H9 (cell line): ENCODE results near the gene KRT40. TPM values are rescaled to one million over a fixed set of nuclear protein-coding genes. Genes with fewer than 3 reads are reported as not detected.

Experiments
- DNase-seq: peaks from one replicate; pipeline ENCODE4 v3.0.0-alpha.2; 2017
- H2AFZ ChIP-seq: one replicate; pipeline ENCODE4 v1.6.1; 2013; ENCODE audit warnings: mild to moderate bottlenecking, low read length, control low read depth, moderate library complexity
- H2AK5ac ChIP-seq: 2 replicates; pipeline ENCODE4 v1.6.1; 2013; ENCODE audit warnings: low read length, control low read depth, mixed read lengths; ENCODE audit not compliant: insufficient read length
- H2BK120ac ChIP-seq: one replicate; pipeline ENCODE4 v1.6.1; 2013; ENCODE audit warnings: low read depth, mild to moderate bottlenecking, low read length, control low read depth, inconsistent platforms; ENCODE audit not compliant: poor library complexity, severe bottlenecking
- H2BK12ac ChIP-seq: 2 replicates; pipeline ENCODE4 v1.6.1; 2013; ENCODE audit warnings: low read length, control low read depth, mixed read lengths, low read depth; ENCODE audit not compliant: insufficient read length
- H2BK15ac ChIP-seq: 2 replicates; pipeline ENCODE4 v1.6.1; 2013; ENCODE audit warnings: low read depth, low read length, control low read depth
- H2BK20ac ChIP-seq: one replicate; pipeline ENCODE4 v1.6.1; 2013; ENCODE audit warnings: low read depth, mild to moderate bottlenecking, low read length, control low read depth, inconsistent platforms; ENCODE audit not compliant: poor library complexity, severe bottlenecking
- H2BK5ac ChIP-seq: 2 replicates; pipeline ENCODE4 v1.6.1; 2013; ENCODE audit warnings: low read length, control low read depth, mixed read lengths; ENCODE audit not compliant: insufficient read length
- H3K14ac ChIP-seq: 2 replicates; pipeline ENCODE4 v1.6.1; 2013; ENCODE audit warnings: low read length, control low read depth; ENCODE audit not compliant: insufficient read depth
- H3K18ac ChIP-seq: 2 replicates; pipeline ENCODE4 v1.6.1; 2013; ENCODE audit warnings: low read depth, mild to moderate bottlenecking, mixed read lengths, low read length, control low read depth; ENCODE audit not compliant: insufficient read length
- H3K23ac ChIP-seq: 2 replicates; pipeline ENCODE4 v1.6.1; 2013; ENCODE audit warnings: low read length, control low read depth, mixed read lengths, low read depth; ENCODE audit not compliant: insufficient read length
- H3K23me2 ChIP-seq: 2 replicates; pipeline ENCODE4 v1.6.1; 2013; ENCODE audit warnings: low read depth, mild to moderate bottlenecking, mixed read lengths, low read length, control low read depth; ENCODE audit not compliant: insufficient read length, poor library complexity, severe bottlenecking
- H3K27ac ChIP-seq: 2 replicates; pipeline ENCODE4 v1.5.1; 2013; ENCODE audit warnings: low read length, control low read depth, mixed read lengths, low read depth; ENCODE audit not compliant: insufficient read length
- H3K27me3 ChIP-seq: 2 replicates; pipeline ENCODE4 v1.6.1; 2013; ENCODE audit warnings: low read length, control low read depth, inconsistent platforms; ENCODE audit not compliant: insufficient read depth
- H3K4ac ChIP-seq: 2 replicates; pipeline ENCODE4 v1.6.1; 2013; ENCODE audit warnings: low read depth, mild to moderate bottlenecking, control low read depth, inconsistent platforms, low read length, moderate library complexity
- H3K4me1 ChIP-seq: 2 replicates; pipeline ENCODE4 v1.6.1; 2013; ENCODE audit warnings: low read length, control low read depth, inconsistent platforms; ENCODE audit not compliant: insufficient read depth
- H3K4me2 ChIP-seq: 2 replicates; pipeline ENCODE4 v1.6.1; 2013; ENCODE audit warnings: low read length, control low read depth, mixed read lengths; ENCODE audit not compliant: insufficient read length, insufficient read depth
- H3K56ac ChIP-seq: 2 replicates; pipeline ENCODE4 v1.6.1; 2013; ENCODE audit warnings: low read depth, mild to moderate bottlenecking, mixed read lengths, low read length, control low read depth; ENCODE audit not compliant: insufficient read length
- H3K79me1 ChIP-seq: 2 replicates; pipeline ENCODE4 v1.6.1; 2013; ENCODE audit warnings: low read depth, mild to moderate bottlenecking, moderate library complexity, low read length, control low read depth, inconsistent platforms; ENCODE audit not compliant: insufficient read depth, poor library complexity, severe bottlenecking
- H3K79me2 ChIP-seq: 2 replicates; pipeline ENCODE4 v1.6.1; 2013; ENCODE audit warnings: low read length, control low read depth, inconsistent platforms; ENCODE audit not compliant: insufficient read depth
- H3K9ac ChIP-seq: 2 replicates; pipeline ENCODE4 v1.6.1; 2013; ENCODE audit warnings: low read length, control low read depth, mixed read lengths; ENCODE audit not compliant: insufficient read length; ENCODE audit errors: extremely low read depth
- H3K9me3 ChIP-seq: one replicate; pipeline ENCODE4 v1.6.1; 2013; ENCODE audit warnings: low read depth, low read length, inconsistent platforms; ENCODE audit not compliant: control insufficient read depth
- H3T11ph ChIP-seq: one replicate; pipeline ENCODE4 v1.6.1; 2013; ENCODE audit warnings: mild to moderate bottlenecking, low read length, control low read depth, inconsistent platforms
- H4K20me1 ChIP-seq: one replicate; pipeline ENCODE4 v1.6.1; 2013; ENCODE audit not compliant: control insufficient read depth, insufficient read length, insufficient read depth
- H4K5ac ChIP-seq: 2 replicates; pipeline ENCODE4 v1.6.1; 2013; ENCODE audit warnings: low read depth, mild to moderate bottlenecking, mixed read lengths, low read length, control low read depth; ENCODE audit not compliant: insufficient read length
- H4K8ac ChIP-seq: replicated peaks from 2 replicates; pipeline ENCODE4 v1.6.1; 2013; ENCODE audit warnings: low read length, control low read depth, mixed read lengths, low read depth; ENCODE audit not compliant: insufficient read length
- H4K91ac ChIP-seq: 2 replicates; pipeline ENCODE4 v1.6.1; 2013; ENCODE audit warnings: low read depth, mild to moderate bottlenecking, moderate library complexity, mixed read lengths, low read length, control low read depth; ENCODE audit not compliant: insufficient read length
- H3K27ac Mint-ChIP-seq, 3 experiments: 2 replicates in 2 of 3; 3 replicates in 1 of 3; pipeline ENCODE4 v1.8.0; 2020 to 2021; ENCODE audit warnings: mixed read lengths in 3 of 3, mild to moderate bottlenecking in 1 of 3, moderate library complexity in 1 of 3
- H3K27me3 Mint-ChIP-seq: 2 replicates; pipeline ENCODE4 v1.8.0; 2021; ENCODE audit warnings: low read depth, mild to moderate bottlenecking, moderate library complexity, mixed read lengths
- H3K36me3 Mint-ChIP-seq, 3 experiments: 2 replicates in 2 of 3; 3 replicates in 1 of 3; pipeline ENCODE4 v1.8.0; 2020 to 2021; ENCODE audit warnings: low read depth in 3 of 3, mixed read lengths in 3 of 3; ENCODE audit not compliant: insufficient read depth in 1 of 3
- H3K4me1 Mint-ChIP-seq, 2 experiments: 2 replicates each; pipeline ENCODE4 v1.8.0; 2020; ENCODE audit warnings: mixed read lengths in 2 of 2
- H3K4me3 Mint-ChIP-seq, 2 experiments: 2 replicates in 1 of 2; 3 replicates in 1 of 2; pipeline ENCODE4 v1.8.0; 2020 to 2021; ENCODE audit warnings: mild to moderate bottlenecking in 2 of 2, mixed read lengths in 2 of 2, moderate library complexity in 1 of 2
- H3K9me3 Mint-ChIP-seq, 2 experiments: 2 replicates in 1 of 2; 3 replicates in 1 of 2; pipeline ENCODE4 v1.8.0; 2020; ENCODE audit warnings: mild to moderate bottlenecking in 2 of 2, mixed read lengths in 2 of 2, moderate library complexity in 1 of 2
- WGBS: extraction: QIAGEN DNeasy Blood & Tissue Kit; methylation state at CpG from one replicate; pipeline ENCODE4 v1.1.7; 2013; ENCODE audit warnings: missing lambda C conversion rate, low lambda C conversion rate, mixed read lengths; ENCODE audit not compliant: insufficient read length; ENCODE audit errors: extremely low coverage; 5-methylcytosine and 5-hydroxymethylcytosine counted together
- total RNA-seq: library from RNA; stranded (reverse); gene quantifications from 2 replicates; pipeline ENCODE4 v1.2.1, GENCODE V29; 2021
- TF ChIP-seq, protein P1 (sequence below): fragments of 200-600 bp; sonication (generic); conservative IDR thresholded peaks from 3 replicates; pipeline ENCODE4 v1.8.0; 2021; ENCODE audit warnings: antibody characterized with exemption, mild to moderate bottlenecking

Gene KRT40
- total RNA-seq, 1 experiment from 2014 or later, result not detected

- no CpG with 5 or more reads among the region's 8 CpGs for WGBS
- H2BK120ac ChIP-seq, result no peak overlapping the region
- no peaks in the 10 kb centered on the region for H3K79me2 ChIP-seq
- H3K27me3 Mint-ChIP-seq, result peaks cover 3% of the 10 kb centered on the region
- no peak overlapping the region for H2AFZ ChIP-seq
- no peaks in the 10 kb centered on the region for H3K9me3 ChIP-seq
- H3K27ac Mint-ChIP-seq, result no peak overlapping the region
- TF ChIP-seq, protein P1, sequence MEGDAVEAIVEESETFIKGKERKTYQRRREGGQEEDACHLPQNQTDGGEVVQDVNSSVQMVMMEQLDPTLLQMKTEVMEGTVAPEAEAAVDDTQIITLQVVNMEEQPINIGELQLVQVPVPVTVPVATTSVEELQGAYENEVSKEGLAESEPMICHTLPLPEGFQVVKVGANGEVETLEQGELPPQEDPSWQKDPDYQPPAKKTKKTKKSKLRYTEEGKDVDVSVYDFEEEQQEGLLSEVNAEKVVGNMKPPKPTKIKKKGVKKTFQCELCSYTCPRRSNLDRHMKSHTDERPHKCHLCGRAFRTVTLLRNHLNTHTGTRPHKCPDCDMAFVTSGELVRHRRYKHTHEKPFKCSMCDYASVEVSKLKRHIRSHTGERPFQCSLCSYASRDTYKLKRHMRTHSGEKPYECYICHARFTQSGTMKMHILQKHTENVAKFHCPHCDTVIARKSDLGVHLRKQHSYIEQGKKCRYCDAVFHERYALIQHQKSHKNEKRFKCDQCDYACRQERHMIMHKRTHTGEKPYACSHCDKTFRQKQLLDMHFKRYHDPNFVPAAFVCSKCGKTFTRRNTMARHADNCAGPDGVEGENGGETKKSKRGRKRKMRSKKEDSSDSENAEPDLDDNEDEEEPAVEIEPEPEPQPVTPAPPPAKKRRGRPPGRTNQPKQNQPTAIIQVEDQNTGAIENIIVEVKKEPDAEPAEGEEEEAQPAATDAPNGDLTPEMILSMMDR, result no peak
- H4K91ac ChIP-seq, result no peak overlapping the region
- H3K9ac ChIP-seq, result no peak overlapping the region
- H3K79me1 ChIP-seq, result no peaks in the 10 kb centered on the region
- H4K8ac ChIP-seq, result no peak overlapping the region
- no peak overlapping the region for H2BK15ac ChIP-seq
- H3K14ac ChIP-seq, result 0 out of 2 replicates have a peak overlapping the region, but pooled peaks have one; percentile 54
- H3K4me2 ChIP-seq, result no peak overlapping the region
- H2AK5ac ChIP-seq, result no peak overlapping the region
- no peaks in the 10 kb centered on the region for H3K9me3 Mint-ChIP-seq
- H3K23me2 ChIP-seq, result no peaks in the 10 kb centered on the region
- peaks cover 11 to 14% of the 10 kb centered on the region in 2 experiments for H3K4me1 Mint-ChIP-seq
- no peak overlapping the region for H3K18ac ChIP-seq
- no peaks in the 10 kb centered on the region; the same call in 1 of the 2 replicates for H3K4me1 ChIP-seq
- no peak overlapping the region for H2BK20ac ChIP-seq
- H3K27ac ChIP-seq, result no peak overlapping the region
- no peak overlapping the region for H3K56ac ChIP-seq
- H3K4me3 Mint-ChIP-seq, result no peak overlapping the region
- no peak overlapping the region for H3T11ph ChIP-seq
- H2BK5ac ChIP-seq, result no peak overlapping the region
- no peaks in the 10 kb centered on the region for H4K20me1 ChIP-seq
- H3K23ac ChIP-seq, result no peak overlapping the region
- H2BK12ac ChIP-seq, result no peak overlapping the region
- H3K27me3 ChIP-seq, result no peaks in the 10 kb centered on the region
- no peak overlapping the region for H3K4ac ChIP-seq
- no peak overlapping the region for H4K5ac ChIP-seq
- DNase-seq, result no peak
- H3K36me3 Mint-ChIP-seq, result no peaks in the 10 kb centered on the region
Observed at GRCh38 chr17:40980596-40980995, 3.5 kb downstream of the KRT40 start.
